ENCODE measurements around the gene MBTPS1.

DNA sequence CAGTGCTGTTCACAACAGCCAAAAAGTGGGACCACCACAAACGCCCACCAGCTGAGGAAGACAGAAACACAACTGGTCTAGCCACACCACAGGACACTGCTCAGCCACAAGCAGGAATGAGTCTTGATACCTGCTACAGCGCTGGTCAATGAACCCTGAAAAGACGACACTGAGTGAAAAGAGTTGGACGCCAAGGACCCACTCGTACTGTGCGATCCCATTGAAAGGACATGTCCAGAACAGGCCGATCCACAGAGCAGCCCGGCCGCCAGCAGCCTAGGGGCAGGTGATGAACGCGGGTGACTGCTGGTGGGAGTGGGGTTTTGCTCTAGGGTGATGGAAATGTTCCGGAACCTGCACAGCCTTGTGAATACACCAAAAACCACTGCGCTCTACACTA is 63.5 kb downstream of the MBTPS1 start:
- TF ChIP-seq, protein P1, sequence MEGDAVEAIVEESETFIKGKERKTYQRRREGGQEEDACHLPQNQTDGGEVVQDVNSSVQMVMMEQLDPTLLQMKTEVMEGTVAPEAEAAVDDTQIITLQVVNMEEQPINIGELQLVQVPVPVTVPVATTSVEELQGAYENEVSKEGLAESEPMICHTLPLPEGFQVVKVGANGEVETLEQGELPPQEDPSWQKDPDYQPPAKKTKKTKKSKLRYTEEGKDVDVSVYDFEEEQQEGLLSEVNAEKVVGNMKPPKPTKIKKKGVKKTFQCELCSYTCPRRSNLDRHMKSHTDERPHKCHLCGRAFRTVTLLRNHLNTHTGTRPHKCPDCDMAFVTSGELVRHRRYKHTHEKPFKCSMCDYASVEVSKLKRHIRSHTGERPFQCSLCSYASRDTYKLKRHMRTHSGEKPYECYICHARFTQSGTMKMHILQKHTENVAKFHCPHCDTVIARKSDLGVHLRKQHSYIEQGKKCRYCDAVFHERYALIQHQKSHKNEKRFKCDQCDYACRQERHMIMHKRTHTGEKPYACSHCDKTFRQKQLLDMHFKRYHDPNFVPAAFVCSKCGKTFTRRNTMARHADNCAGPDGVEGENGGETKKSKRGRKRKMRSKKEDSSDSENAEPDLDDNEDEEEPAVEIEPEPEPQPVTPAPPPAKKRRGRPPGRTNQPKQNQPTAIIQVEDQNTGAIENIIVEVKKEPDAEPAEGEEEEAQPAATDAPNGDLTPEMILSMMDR (IDR thresholded peaks at IDR 0.05), result no peak
- TF ChIP-seq POLR2A (IDR thresholded peaks at IDR 0.05), result no peak

Measured in heart left ventricle (tissue), 13 donors.